ENCODE measurements around the gene PSTPIP2. TPM values are rescaled to one million over a fixed set of nuclear protein-coding genes. Genes with fewer than 3 reads are reported as not detected.
A peak's percentile ranks its signal among the peaks of the same experiment; 100 is the strongest.

Gene PSTPIP2
- total and polyA plus RNA-seq, 2 of the 8 experiments (the other 6 are each of a cell fraction or from before 2014, with no cell fraction given): 1.8 to 2.4 TPM

DNA sequence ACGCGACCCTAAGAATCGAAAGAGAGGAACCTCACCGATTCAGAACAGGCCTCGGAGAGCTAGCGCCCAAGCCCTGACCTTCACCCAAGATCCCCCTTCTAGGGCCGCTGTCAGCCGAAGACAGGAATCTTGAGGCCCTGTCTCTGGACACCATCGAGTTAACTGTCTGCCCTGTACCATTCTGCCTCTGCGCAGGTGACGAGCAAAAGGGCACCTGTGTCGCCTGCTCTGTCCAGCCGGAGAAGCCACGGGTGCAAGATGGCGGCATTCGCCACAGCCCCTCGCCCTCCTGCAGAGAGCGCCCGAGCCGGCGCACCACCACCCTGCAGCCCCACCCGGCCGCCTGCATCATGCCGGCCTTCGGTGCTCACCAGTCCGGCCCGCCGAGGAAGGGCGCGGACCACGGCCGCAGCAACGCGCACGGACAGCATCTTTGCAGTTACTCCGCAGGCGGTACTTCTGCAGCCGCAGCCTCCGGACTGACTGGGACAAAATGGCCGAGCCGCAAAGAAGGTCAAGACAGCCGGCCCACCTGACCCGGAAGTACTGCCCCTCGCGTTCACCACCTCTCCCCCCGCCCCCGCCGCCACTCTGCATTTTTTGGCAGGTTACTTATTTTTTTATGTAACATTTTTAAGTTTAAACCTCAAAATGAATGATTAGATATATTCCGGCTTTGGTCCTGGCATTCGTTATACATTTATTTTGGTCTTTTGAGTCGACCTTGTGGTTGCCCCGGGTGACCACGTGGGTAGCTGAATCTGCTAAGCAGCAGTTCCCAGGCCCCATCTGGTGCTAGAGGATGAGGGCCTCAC, 25.9 kb upstream of the PSTPIP2 start, which contains the start of gene ATP5F1A (continued):
- TF ChIP-seq CTBP2 (IDR thresholded peaks at IDR 0.05; ENCODE audit: borderline replicate concordance, insufficient read depth, insufficient read length, low read length) (no peak), CEBPB (IDR thresholded peaks at IDR 0.05; ENCODE audit: low read depth, low read length) (no peak), EGR1 (IDR thresholded peaks at IDR 0.05; ENCODE audit: borderline replicate concordance, low read depth, low read length) (peak; percentile 54; the same call in 1 of the 2 replicates), BRCA1 (IDR thresholded peaks at IDR 0.05; ENCODE audit: low read depth, low read length) (no peak), CHD1 (IDR thresholded peaks at IDR 0.05; ENCODE audit: low read depth, low read length) (peak; percentile 74; the same call in 1 of the 2 replicates), MAFK (IDR thresholded peaks at IDR 0.05; ENCODE audit: low read depth, low read length) (no peak), SP2 (IDR thresholded peaks at IDR 0.05; ENCODE audit: low read length) (no peak), RBBP5 (IDR thresholded peaks at IDR 0.05; ENCODE audit: borderline replicate concordance, low read depth, low read length) (peak; percentile 99), TAF1 (IDR thresholded peaks at IDR 0.05; ENCODE audit: low read depth, low read length) (peak; percentile 85), ASH2L (IDR thresholded peaks at IDR 0.05; ENCODE audit: low read length) (peak; percentile 98), POLR2AphosphoS5 (IDR thresholded peaks at IDR 0.05; ENCODE audit: low read depth, low read length) (peak; percentile 90), EZH2 (IDR thresholded peaks at IDR 0.05; ENCODE audit: low read depth, low read length, severe bottlenecking) (no peak), HDAC6 (IDR thresholded peaks at IDR 0.05; ENCODE audit: low read depth, low read length) (no peak), PHF8 (conservative IDR thresholded peaks at IDR 0.05; ENCODE audit: low read depth, low read length) (peak; percentile 98), KDM4A (IDR thresholded peaks at IDR 0.05; ENCODE audit: low read depth, low read length, severe bottlenecking) (peak; percentile 89), SIX5 (IDR thresholded peaks at IDR 0.05; ENCODE audit: low read depth, low read length) (no peak), SUZ12 (IDR thresholded peaks at IDR 0.05; ENCODE audit: low read length) (no peak), CHD2 (IDR thresholded peaks at IDR 0.05; ENCODE audit: low read length) (0 out of 2 replicates have a peak, but pooled peaks have one; percentile 18)
- TF ChIP-seq, protein P1, sequence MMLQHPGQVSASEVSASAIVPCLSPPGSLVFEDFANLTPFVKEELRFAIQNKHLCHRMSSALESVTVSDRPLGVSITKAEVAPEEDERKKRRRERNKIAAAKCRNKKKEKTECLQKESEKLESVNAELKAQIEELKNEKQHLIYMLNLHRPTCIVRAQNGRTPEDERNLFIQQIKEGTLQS (IDR thresholded peaks at IDR 0.05; ENCODE audit: insufficient read depth, low read depth, low read length): peak; percentile 17; the same call in 1 of the 2 replicates
- TF ChIP-seq, protein P2, sequence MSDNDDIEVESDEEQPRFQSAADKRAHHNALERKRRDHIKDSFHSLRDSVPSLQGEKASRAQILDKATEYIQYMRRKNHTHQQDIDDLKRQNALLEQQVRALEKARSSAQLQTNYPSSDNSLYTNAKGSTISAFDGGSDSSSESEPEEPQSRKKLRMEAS (IDR thresholded peaks at IDR 0.05): peak; percentile 94
- TF ChIP-seq, protein P3, sequence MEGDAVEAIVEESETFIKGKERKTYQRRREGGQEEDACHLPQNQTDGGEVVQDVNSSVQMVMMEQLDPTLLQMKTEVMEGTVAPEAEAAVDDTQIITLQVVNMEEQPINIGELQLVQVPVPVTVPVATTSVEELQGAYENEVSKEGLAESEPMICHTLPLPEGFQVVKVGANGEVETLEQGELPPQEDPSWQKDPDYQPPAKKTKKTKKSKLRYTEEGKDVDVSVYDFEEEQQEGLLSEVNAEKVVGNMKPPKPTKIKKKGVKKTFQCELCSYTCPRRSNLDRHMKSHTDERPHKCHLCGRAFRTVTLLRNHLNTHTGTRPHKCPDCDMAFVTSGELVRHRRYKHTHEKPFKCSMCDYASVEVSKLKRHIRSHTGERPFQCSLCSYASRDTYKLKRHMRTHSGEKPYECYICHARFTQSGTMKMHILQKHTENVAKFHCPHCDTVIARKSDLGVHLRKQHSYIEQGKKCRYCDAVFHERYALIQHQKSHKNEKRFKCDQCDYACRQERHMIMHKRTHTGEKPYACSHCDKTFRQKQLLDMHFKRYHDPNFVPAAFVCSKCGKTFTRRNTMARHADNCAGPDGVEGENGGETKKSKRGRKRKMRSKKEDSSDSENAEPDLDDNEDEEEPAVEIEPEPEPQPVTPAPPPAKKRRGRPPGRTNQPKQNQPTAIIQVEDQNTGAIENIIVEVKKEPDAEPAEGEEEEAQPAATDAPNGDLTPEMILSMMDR (IDR thresholded peaks at IDR 0.05; ENCODE audit: control extremely low read depth in 1 of 3, insufficient read depth in 1 of 3, low read depth in 1 of 3, low read length in 3 of 3): no peak
